NCI-H2107 treated with DMSO at 0.1 percent for 48 hours (cell line): ENCODE measurements around the gene PAPPA2.

Source experiments
- DNase-seq: peaks from one replicate; lab custom pipeline; 2025; ENCODE audit not compliant: unreplicated experiment; lab: John Stamatoyannopoulos, UW

The PAPPA2 gene

GRCh38 chr1:176494436-176494835 lies 31.5 kb downstream of the PAPPA2 start:
- DNase-seq, result no peak

DNA sequence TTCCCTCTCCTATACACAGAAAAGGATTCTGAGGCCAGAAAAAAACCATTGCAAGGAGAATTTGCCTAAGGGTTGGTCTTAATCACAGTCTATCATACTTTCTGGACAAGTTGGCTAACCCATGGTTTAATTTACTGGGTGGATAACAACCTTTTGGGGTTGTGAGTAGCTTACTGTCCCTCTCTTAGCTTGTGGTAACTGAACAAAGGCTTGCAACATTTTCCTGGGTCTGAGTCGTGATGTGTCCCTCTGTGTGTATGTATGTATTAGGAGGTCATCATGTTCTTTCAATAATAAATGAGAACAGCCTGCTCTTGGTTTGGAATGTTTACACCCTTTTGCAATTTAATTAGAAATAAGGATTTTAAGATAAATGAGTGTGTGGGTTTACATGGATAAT lies 36.7 kb downstream of the PAPPA2 start:
- DNase-seq, result no peak

DNA sequence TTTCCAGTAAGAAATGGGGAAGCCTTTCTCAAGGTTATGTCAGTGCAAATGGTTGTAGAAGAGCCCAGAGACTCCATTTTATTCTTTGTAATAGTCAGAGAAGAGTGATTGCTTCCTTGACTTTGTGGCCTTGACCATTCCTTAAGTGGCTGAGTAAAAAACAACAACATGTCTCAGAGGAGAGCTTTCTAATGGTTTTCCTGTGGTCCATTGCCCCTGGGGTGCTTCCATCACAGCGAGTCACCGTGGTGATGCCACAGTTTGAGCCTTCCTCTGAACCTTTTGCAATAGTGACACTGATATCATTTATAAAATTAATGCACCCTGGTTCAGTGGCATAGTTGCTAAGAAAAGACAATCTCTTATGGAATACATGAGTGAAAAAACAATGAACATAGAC lies 38.6 kb downstream of the PAPPA2 start:
- no peak for DNase-seq

DNA sequence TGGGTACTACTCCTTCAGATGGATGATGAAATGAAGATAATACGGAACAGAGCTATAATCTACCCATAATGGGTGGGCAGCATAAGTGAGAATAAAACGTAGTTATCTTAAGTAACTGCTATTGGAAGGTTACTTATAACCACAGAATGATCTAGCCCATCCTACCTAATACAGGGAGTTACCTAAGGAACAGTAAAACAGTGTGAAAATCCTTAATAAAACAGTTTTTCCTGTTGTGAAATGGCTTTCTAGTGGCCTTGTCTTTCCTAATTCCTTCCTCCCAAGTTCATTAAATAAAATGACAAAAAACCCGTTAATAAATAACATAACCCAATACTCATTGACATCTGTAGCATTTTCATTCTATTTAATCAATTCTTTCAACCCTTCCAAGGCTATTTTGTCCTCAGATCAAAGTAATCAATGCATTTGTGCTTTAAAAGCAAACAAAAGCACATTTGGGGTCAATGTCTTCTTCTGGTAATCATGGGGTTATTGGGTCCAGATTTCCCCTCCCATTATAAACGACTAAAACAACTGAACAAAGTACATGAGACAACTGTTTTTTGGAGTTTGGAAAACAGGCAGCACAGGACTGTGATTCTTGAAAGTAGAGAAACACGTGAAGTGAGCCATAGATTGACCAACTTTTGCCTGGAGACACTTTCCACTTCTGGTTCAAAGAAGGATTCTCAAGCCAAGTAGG lies 42.0 kb downstream of the PAPPA2 start:
- DNase-seq, result no peak

DNA sequence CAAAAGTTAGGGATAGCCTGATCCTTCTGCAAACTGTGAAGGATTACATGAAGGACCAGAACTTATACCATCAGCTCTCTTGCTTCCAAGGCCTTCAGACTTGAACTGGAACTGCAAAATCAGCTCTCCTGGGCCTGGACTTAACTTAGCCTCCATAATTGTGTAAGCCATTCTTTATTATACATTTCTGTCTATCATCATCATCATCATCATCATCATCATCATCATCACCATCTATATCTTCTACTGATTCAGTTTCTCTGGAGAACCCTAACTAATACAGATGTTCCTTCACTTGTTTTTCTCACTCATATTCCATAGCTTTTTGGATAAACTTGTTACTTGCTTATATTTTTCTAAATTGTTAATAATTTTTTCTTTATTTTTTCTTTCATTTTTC lies 50.0 kb downstream of the PAPPA2 start:
- DNase-seq, result no peak

DNA sequence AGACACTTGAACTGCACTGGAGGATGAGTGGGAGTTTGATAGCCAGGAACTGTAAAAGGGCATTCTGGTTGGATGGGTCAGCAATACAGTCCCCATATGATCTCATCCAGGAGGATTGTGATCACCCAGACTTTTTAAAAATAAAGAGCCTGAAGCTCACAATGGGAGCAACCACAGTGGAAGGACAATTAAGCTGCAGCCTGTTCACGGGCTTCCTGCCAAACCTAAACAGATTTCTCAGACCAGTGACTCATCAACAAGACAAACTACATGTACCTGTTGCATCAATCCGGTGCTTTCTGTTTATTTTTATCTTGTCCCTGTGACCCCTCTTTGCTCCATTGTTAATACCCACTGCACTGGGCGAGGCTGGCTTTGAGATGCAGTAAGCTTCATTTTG lies 52.3 kb downstream of the PAPPA2 start:
- peak; percentile 2 for DNase-seq

DNA sequence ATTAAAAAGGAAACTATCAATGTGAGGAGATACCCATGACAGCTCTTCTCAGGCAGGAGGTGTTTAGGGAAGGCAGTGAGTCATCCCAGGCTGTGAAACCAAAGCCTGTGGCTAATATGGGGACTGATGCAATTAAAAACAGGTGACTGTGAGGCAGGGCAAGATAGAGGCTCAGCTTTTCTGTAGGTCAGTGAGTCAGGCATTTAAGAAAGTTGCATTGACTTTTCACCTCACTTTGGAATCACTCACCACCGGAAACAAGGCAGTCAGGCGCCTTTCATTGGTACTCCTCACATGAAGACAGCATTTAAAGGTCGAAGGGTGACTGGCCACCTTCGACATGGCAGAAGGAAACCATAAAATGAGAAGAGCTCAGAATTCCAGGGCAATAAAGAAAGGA lies 54.5 kb downstream of the PAPPA2 start:
- DNase-seq, result no peak

DNA sequence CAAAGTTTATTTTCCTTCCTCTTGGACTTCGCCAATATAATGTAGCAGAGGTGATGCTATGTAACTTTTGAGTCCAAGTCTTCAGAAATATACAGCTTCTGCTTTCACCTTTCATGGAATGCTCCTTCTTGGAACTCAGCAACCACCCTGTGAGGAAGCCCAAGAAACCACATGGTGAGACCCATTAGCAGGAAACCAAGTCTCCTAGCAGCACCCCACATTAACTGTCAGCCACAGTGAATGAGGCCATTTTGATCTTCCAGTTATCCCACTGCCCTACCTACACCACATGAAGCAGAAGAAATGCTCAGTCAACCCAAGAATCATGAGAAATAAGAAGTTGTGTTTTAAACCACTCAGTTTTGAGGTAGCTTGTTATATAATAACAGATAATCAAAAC lies 58.2 kb downstream of the PAPPA2 start:
- DNase-seq, result no peak

GRCh38 chr1:176522310-176522845 lies 59.4 kb downstream of the PAPPA2 start:
- no peak for DNase-seq

GRCh38 chr1:176529395-176530090 lies 66.6 kb downstream of the PAPPA2 start:
- no peak for DNase-seq

DNA sequence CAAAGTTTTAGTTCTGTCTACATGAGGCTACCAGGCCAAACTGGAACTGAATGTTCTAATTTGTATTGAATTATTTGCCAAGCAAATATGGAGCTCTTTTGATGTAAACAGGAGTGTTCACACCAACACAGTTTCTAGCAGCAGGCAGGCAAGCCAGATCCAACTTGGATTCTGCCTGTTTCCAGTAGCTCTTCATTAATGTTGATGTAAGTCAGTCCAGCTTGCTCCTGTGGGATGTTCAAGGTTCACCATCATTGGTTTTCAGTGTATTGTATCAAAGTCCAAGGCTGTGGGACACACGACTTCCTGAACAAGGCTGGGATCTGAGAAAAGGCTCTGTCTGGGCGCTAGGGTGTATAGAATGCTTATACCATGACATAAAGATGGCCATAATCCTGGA lies 68.1 kb downstream of the PAPPA2 start:
- DNase-seq, result no peak

- no peak for DNase-seq
Observed at GRCh38 chr1:176531921-176532897, 69.2 kb downstream of the PAPPA2 start.

DNA sequence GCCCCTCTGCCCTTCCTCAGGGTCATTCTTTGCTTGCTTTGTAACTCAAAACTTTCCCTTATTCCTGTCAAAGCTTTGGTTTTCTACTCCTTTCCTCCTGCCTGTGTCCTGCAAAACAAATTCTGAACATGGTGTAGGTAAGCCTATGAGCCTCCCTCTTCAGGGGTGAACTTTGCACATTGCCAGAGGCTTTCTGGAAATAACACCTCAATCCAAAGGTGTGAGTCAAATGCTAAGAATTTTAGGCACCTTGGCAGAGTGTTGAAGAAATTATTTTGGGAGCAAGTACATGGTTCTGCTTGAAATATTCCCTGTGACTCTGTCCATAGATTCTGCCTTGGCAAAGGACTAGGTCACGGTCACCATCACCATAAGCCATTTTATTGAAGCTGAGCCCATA lies 70.0 kb downstream of the PAPPA2 start:
- DNase-seq, result no peak

DNA sequence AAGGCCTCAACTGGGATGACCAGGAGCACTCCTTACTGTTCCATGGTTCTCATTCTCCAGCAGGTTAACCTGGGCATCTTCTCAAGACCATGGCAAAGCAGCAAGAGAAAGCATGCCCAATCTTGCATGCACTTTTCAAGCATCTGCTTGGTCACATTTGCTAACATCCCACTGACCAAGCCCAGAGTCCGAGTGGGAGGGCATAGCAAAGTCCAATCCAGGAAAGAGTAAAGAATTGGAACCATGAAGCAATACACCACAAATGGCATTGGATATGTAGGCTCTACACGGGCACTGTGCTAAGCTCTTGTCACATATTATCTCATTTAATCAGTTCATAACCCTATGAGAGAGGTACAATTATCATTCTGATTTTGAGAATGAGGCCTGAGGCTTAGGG lies 73.6 kb downstream of the PAPPA2 start:
- DNase-seq, result no peak

DNA sequence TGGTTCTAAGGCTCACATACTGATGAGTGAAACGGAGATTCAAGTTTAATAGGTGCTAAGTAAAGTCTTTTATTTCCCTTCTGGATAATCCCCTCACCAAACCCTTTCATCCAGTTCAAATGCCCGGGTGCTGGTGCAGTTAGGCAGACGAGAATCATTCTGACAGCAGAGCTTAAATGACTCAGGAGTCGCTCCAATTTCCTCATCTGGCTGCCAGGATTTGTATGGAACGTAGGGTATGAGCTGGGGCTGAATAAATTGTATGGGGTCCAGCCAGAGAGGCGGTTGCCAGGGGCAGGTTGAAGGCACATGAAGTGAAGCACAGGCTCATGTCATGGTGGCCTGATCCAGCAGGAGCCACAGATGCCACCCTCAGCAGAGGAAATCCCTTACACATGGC lies 76.0 kb downstream of the PAPPA2 start:
- DNase-seq, result no peak

- DNase-seq, result no peak
Observed at GRCh38 chr1:176540428-176540827, 77.5 kb downstream of the PAPPA2 start.

- no peak for DNase-seq
Observed at GRCh38 chr1:176541663-176542062, 78.7 kb downstream of the PAPPA2 start.

- no peak for DNase-seq
Observed at GRCh38 chr1:176542352-176542751, 79.4 kb downstream of the PAPPA2 start.

DNA sequence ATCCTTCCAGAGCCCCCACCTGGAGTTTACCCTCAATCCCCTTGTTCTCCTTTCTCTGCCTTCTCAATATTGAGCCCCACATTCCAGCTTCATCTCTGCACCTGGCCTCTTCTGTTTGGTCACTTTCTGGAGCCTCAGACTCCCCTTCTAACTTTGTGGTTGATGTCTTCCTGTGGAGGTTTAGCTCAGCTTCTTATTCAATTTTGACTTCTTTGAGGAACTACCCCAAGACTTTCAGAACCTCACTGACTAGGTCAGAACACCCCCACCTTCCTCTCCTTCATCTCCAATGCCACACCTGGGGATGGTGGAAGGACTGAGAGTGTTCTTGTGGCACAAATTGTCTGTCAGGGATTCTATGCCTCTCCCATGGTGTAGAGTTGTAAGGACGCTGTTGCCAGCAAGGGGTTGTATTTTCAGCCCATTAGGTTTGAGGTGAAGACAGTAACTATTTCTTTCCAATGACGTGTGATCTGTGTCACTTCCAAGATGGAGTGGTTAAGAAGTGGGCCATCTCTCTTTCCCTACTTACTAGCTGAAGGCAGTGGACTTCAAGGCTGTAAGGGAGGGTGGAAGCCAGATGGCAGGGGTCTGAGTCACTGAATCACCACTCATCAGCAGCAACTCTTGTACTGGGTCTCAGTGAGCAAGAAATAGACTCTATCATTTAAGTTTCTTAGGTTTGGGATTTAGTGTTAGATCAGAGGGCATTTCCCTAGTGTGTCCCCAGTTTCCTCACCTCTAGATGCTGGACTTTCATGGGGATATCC lies 80.6 kb downstream of the PAPPA2 start:
- DNase-seq, result no peak

DNA sequence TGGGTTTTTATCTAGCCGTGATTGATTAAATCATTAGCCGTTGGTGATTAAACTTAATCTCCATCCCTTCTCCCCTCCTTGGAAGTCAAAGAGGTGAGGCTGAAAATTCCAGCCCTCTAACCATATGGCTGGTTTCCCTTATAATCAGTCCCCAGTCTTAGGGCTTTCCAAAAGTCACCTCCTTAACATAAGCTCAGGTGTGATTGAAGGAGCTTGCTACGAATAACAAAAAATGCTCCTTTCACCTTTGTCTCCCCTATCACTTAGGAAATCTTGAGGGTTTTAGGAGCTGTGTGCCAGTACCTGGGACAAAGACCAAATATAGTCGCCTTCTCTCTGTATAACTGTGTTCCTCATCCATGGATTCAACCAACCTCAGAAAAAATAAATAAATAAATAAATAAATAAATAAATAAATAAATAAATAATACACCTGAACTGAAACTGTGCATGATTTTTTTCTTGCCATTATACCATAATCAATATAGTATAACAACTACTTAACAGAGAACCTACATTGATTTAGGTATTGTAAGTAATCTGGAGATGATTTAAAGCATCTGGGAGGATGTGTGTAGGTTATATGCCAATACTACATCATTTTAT lies 82.2 kb downstream of the PAPPA2 start:
- no peak for DNase-seq
